Keratinocyte (primary cell): ENCODE results near the gene RXRA. TPM values are rescaled to one million over a fixed set of nuclear protein-coding genes. Genes with fewer than 3 reads are reported as not detected.

Source experiments
- DNase-seq: peaks from one replicate; pipeline ENCODE4 v3.0.0-alpha.2; 2011; ENCODE audit warnings: low read depth, missing footprints, low spot score
- FAIRE-seq: peaks from 2 replicates; lab custom pipeline; 2011; peaks lifted over from hg19 to GRCh38; lab: Jason Lieb, UNC
- H2AFZ ChIP-seq: 2 replicates; pipeline ENCODE4 v1.6.0; 2012; ENCODE audit warnings: low read length, control low read depth, inconsistent platforms; ENCODE audit not compliant: control insufficient read depth
- H3K27ac ChIP-seq: 2 replicates; pipeline ENCODE4 v1.5.1; 2011; ENCODE audit warnings: low read length; ENCODE audit not compliant: control insufficient read depth, insufficient read depth
- H3K27me3 ChIP-seq: 3 replicates; pipeline ENCODE4 v1.6.0; 2011; ENCODE audit warnings: low read length; ENCODE audit not compliant: control insufficient read depth, insufficient read depth; ENCODE audit errors: extremely low read depth
- H3K36me3 ChIP-seq, 2 experiments: 2 replicates in 1 of 2; 3 replicates in 1 of 2; pipeline ENCODE4 v1.5.1; 2011; ENCODE audit warnings: low read length in 2 of 2, mild to moderate bottlenecking in 1 of 2; ENCODE audit not compliant: control insufficient read depth in 2 of 2, insufficient read depth in 2 of 2; ENCODE audit errors: extremely low read depth in 1 of 2
- H3K4me1 ChIP-seq: 3 replicates; pipeline ENCODE4 v1.5.1; 2011; ENCODE audit warnings: low read length; ENCODE audit not compliant: control insufficient read depth, insufficient read depth; ENCODE audit errors: extremely low read depth
- H3K4me2 ChIP-seq: 3 replicates; pipeline ENCODE4 v1.6.0; 2011; ENCODE audit warnings: low read depth, low read length; ENCODE audit not compliant: control insufficient read depth, insufficient read depth; ENCODE audit errors: extremely low read depth
- H3K4me3 ChIP-seq, 3 experiments: fragments of 200-600 bp in 1 of 3; sonication (generic) in 1 of 3; 2 replicates in 2 of 3; 3 replicates in 1 of 3; pipeline ENCODE4 v1.5.1; 2011 to 2016; ENCODE audit warnings: low read length in 3 of 3, mild to moderate bottlenecking in 3 of 3, control low read depth in 2 of 3, inconsistent platforms in 1 of 3, low read depth in 1 of 3, mixed read lengths in 1 of 3, mixed run types in 1 of 3, moderate library complexity in 1 of 3; ENCODE audit not compliant: control insufficient read depth in 2 of 3, insufficient read depth in 2 of 3; ENCODE audit errors: extremely low read depth in 1 of 3
- H3K79me2 ChIP-seq: 2 replicates; pipeline ENCODE4 v1.6.0; 2012; ENCODE audit warnings: low read length; ENCODE audit not compliant: control insufficient read depth, insufficient read depth
- H3K9ac ChIP-seq: 3 replicates; pipeline ENCODE4 v1.6.0; 2011; ENCODE audit warnings: low read length; ENCODE audit not compliant: control insufficient read depth, insufficient read depth; ENCODE audit errors: extremely low read depth
- H3K9me1 ChIP-seq: 3 replicates; pipeline ENCODE4 v1.6.0; 2011; ENCODE audit warnings: low read length; ENCODE audit not compliant: control insufficient read depth, insufficient read depth; ENCODE audit errors: extremely low read depth
- H3K9me3 ChIP-seq: 2 replicates; pipeline ENCODE4 v1.5.1; 2012; ENCODE audit warnings: low read depth, low read length; ENCODE audit not compliant: control insufficient read depth
- H4K20me1 ChIP-seq: 3 replicates; pipeline ENCODE4 v1.6.0; 2011; ENCODE audit warnings: low read length; ENCODE audit not compliant: control insufficient read depth, insufficient read depth; ENCODE audit errors: extremely low read depth
- EZH2 ChIP-seq: IDR thresholded peaks from one replicate; pipeline ENCODE4 v1.6.1; 2012; ENCODE audit warnings: inconsistent platforms, mild to moderate bottlenecking, low read length, moderate library complexity
- dilution Hi-C: fragments of 300-500 bp; cut with MboI; formaldehyde crosslinking; loops from one replicate; pipeline ENCODE4 v1.7.0; 2020; ENCODE audit warnings: low sequenced_read_pairs; ENCODE audit not compliant: extremely low pct_ligation_motif_present
- polyA plus RNA-seq, 5 experiments: library from polyadenylated mRNA; depleted of rRNA in 3 of 5; stranded (reverse) in 3 of 5; stranded (forward) in 1 of 5; unstranded in 1 of 5; fragments of >200 nt; gene quantifications; 1 replicate in 1 of 5; 2 replicates in 3 of 5; 3 replicates in 1 of 5; pipeline versions ENCODE4 v1.2.1 to v1.2.3, GENCODE V29; 2011 to 2012; ENCODE audit warnings: missing spikeins in 2 of 5, low read depth in 1 of 5, low replicate concordance in 1 of 5
- TF ChIP-seq, protein P1 (sequence below), 3 experiments: IDR thresholded peaks in 1 of 3; conservative IDR thresholded peaks in 1 of 3; optimal IDR thresholded peaks in 1 of 3; 2 replicates in 2 of 3; 3 replicates in 1 of 3; pipeline versions ENCODE3 to v1.5.1; 2011; ENCODE audit warnings: low read length in 3 of 3, mild to moderate bottlenecking in 3 of 3, moderate library complexity in 2 of 3, control low read depth in 1 of 3, inconsistent platforms in 1 of 3; ENCODE audit not compliant: insufficient read depth in 2 of 3; ENCODE audit errors: extremely low read depth in 1 of 3

RXRA gene
- polyA plus RNA-seq, 1 donor (not counting 4 experiments of a cell fraction or from before 2014, with no cell fraction given): 9.7 TPM

DNA sequence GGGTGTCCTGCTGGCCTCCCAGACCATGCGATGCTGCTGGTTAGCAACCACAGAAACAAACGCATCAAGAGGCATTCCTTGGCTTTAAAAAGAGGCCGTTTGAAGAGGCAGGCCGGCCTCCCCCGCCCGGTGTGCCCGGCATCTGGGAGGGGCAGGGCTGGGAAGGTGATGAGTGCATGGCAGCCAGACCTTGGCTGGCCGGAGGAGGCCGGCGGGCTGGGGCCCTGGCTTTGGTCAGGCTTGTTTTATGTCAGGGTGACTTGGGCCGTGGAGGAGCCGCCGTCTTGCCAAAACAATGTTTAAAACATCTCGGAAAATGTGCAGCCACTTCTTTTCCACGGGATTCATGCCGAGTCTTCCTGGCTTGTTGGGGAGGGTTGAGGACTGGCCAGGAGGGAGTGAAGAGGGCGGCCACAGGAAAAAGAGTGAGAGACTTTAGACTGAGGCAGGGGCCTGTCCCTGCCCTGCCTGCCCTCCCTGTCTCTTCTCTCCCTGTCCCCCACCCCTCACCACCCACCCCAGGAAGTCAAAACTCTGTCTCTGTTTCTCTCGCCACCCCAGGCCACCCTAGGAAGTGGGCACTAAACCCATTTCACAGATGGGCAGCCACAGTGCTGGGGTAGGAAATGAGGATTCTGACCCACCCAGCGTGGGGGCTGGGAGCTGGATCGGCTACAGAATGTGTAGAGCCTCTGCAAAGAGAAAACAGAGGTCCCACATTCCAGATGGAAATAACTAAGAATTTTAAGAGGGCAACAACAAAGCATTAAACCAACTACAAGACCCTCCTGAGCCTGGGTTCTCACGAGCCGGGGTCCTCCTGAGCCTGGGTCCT lies 143.0 kb downstream of the RXRA start:
- TF ChIP-seq, protein P1, sequence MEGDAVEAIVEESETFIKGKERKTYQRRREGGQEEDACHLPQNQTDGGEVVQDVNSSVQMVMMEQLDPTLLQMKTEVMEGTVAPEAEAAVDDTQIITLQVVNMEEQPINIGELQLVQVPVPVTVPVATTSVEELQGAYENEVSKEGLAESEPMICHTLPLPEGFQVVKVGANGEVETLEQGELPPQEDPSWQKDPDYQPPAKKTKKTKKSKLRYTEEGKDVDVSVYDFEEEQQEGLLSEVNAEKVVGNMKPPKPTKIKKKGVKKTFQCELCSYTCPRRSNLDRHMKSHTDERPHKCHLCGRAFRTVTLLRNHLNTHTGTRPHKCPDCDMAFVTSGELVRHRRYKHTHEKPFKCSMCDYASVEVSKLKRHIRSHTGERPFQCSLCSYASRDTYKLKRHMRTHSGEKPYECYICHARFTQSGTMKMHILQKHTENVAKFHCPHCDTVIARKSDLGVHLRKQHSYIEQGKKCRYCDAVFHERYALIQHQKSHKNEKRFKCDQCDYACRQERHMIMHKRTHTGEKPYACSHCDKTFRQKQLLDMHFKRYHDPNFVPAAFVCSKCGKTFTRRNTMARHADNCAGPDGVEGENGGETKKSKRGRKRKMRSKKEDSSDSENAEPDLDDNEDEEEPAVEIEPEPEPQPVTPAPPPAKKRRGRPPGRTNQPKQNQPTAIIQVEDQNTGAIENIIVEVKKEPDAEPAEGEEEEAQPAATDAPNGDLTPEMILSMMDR (optimal IDR thresholded peaks at IDR 0.05 in 1 of 3, IDR thresholded peaks at IDR 0.05 in 1 of 3, conservative IDR thresholded peaks at IDR 0.05 in 1 of 3; ENCODE audit: extremely low read depth in 1 of 3, insufficient read depth in 2 of 3, low read length in 3 of 3): no peak
- TF ChIP-seq EZH2: no peak
- peaks cover 2% of the 10 kb centered on the region for H3K27me3 ChIP-seq
- dilution Hi-C loops: no loop called here
- H3K36me3 ChIP-seq: no peaks in the 10 kb centered on the region
- no peaks in the 10 kb centered on the region for H3K79me2 ChIP-seq
- H3K9me3 ChIP-seq: no peaks in the 10 kb centered on the region
- DNase-seq: no peak
- H3K27ac ChIP-seq: no peak overlapping the region
- no peak for FAIRE-seq
- no peak overlapping the region for H3K4me3 ChIP-seq
- H3K4me1 ChIP-seq: no peaks in the 10 kb centered on the region
- no peaks in the 10 kb centered on the region for H3K9me1 ChIP-seq
- H2AFZ ChIP-seq: no peak overlapping the region
- H4K20me1 ChIP-seq: no peaks in the 10 kb centered on the region
- no peak overlapping the region for H3K4me2 ChIP-seq
- no peak overlapping the region for H3K9ac ChIP-seq

DNA sequence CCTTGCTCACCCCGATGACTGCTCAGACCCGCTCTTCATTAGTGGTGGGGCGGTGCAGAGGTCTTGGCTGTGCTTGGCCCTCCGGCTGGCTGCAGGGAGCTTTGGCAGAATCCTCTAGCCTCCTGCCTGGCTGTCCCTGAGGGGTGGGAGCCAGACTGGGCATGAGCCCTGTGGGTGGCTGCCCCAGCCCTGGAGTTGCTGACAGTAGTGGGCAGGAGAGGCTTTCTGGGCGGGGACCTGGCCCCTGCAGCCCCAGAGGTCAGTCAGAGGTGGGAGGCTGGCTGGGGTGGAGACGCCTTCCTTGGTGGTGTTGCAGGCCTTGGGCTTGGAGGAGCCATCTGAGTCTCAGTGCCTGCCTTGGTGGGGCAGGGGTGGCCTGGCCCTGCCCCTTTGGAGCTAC lies 146.0 kb downstream of the RXRA start:
- peaks cover 2% of the 10 kb centered on the region for H3K27me3 ChIP-seq
- no peaks in the 10 kb centered on the region for H3K4me1 ChIP-seq
- H3K36me3 ChIP-seq: no peaks in the 10 kb centered on the region
- FAIRE-seq (no peak), DNase-seq (no peak)
- no peak for TF ChIP-seq EZH2
- TF ChIP-seq, protein P1 (optimal IDR thresholded peaks at IDR 0.05 in 1 of 3, IDR thresholded peaks at IDR 0.05 in 1 of 3, conservative IDR thresholded peaks at IDR 0.05 in 1 of 3; ENCODE audit: extremely low read depth in 1 of 3, insufficient read depth in 2 of 3, low read length in 3 of 3): no peak
- H3K9me1 ChIP-seq: no peaks in the 10 kb centered on the region
- H2AFZ ChIP-seq: no peak overlapping the region
- no peak overlapping the region for H3K4me2 ChIP-seq
- H3K9ac ChIP-seq: no peak overlapping the region
- H3K79me2 ChIP-seq: no peaks in the 10 kb centered on the region
- H3K27ac ChIP-seq: no peak overlapping the region
- no peak overlapping the region for H3K4me3 ChIP-seq
- H4K20me1 ChIP-seq: no peaks in the 10 kb centered on the region
- dilution Hi-C loops: no loop called here
- no peaks in the 10 kb centered on the region for H3K9me3 ChIP-seq
